ENCODE data around the gene STUM. TPM values are rescaled to one million over a fixed set of nuclear protein-coding genes. Genes with fewer than 3 reads are reported as not detected.

STUM gene
- polyA plus RNA-seq, 4 donors = 0.70 to 2.3 (median 1.4) TPM

GRCh38 chr1:226648421-226648820, 99.9 kb downstream of the STUM start:
- DNase-seq (ENCODE audit: low read depth in 4 of 4, low spot score in 3 of 4) = no peak

GRCh38 chr1:226649244-226649643, 100.7 kb downstream of the STUM start:
- DNase-seq (ENCODE audit: low read depth in 4 of 4, low spot score in 3 of 4) = no peak

GRCh38 chr1:226649780-226650179, 101.2 kb downstream of the STUM start:
- DNase-seq (ENCODE audit: low read depth in 4 of 4, low spot score in 3 of 4) = no peak

- no peak for DNase-seq (ENCODE audit: low read depth in 4 of 4, low spot score in 3 of 4)
These were observed 101.8 kb downstream of the STUM start for GRCh38 chr1:226650236-226650841.

GRCh38 chr1:226651041-226651731, 102.6 kb downstream of the STUM start:
- DNase-seq (ENCODE audit: low read depth in 4 of 4, low spot score in 3 of 4) = no peak

- DNase-seq (ENCODE audit: low read depth in 4 of 4, low spot score in 3 of 4) = no peak
These were observed 103.2 kb downstream of the STUM start for GRCh38 chr1:226651732-226652105.

- DNase-seq (ENCODE audit: low read depth in 4 of 4, low spot score in 3 of 4) = no peak
These were observed 104.0 kb downstream of the STUM start for GRCh38 chr1:226652613-226653012.

- no peak for DNase-seq (ENCODE audit: low read depth in 4 of 4, low spot score in 3 of 4)
These were observed 104.9 kb downstream of the STUM start for GRCh38 chr1:226653311-226653921.

GRCh38 chr1:226654046-226654667, 105.6 kb downstream of the STUM start:
- DNase-seq (ENCODE audit: low read depth in 4 of 4, low spot score in 3 of 4) = no peak

GRCh38 chr1:226654668-226655055, 106.1 kb downstream of the STUM start:
- no peak for DNase-seq (ENCODE audit: low read depth in 4 of 4, low spot score in 3 of 4)

- no peak for DNase-seq (ENCODE audit: low read depth in 4 of 4, low spot score in 3 of 4)
These were observed 106.9 kb downstream of the STUM start for GRCh38 chr1:226655251-226656163.

GRCh38 chr1:226656201-226656600, 107.6 kb downstream of the STUM start:
- no peak for DNase-seq (ENCODE audit: low read depth in 4 of 4, low spot score in 3 of 4)

GRCh38 chr1:226656601-226657277, 108.2 kb downstream of the STUM start:
- no peak for DNase-seq (ENCODE audit: low read depth in 4 of 4, low spot score in 3 of 4)

GRCh38 chr1:226657895-226658545, 109.5 kb downstream of the STUM start:
- DNase-seq (ENCODE audit: low read depth in 4 of 4, low spot score in 3 of 4) = no peak

GRCh38 chr1:226658546-226659125, 110.1 kb downstream of the STUM start:
- DNase-seq (ENCODE audit: low read depth in 4 of 4, low spot score in 3 of 4) = no peak
